ENCODE data around the gene PHOX2A.
"Not testable (repeated sequence)": the region's sequence is repeated elsewhere in the genome, so short reads cannot be mapped to it uniquely, and the experiment has no call there.

The PHOX2A gene

GRCh38 chr11:72266960-72267359 lies 23.0 kb upstream of the PHOX2A start:
- not testable (repeated sequence) for H3K4me3 ChIP-seq (ENCODE audit: low read depth, low read length); H3K9ac ChIP-seq (ENCODE audit: low read depth, low read length); H3K36me3 ChIP-seq (ENCODE audit: control insufficient read depth, insufficient read depth, low read length); H3K27me3 ChIP-seq (ENCODE audit: control insufficient read depth, insufficient read depth, low read length); H3K9me3 ChIP-seq (ENCODE audit: control insufficient read depth, insufficient read depth, low read length); H3K4me1 ChIP-seq (ENCODE audit: control insufficient read depth, insufficient read depth, low read length)

GRCh38 chr11:72265951-72266350 lies 22.0 kb upstream of the PHOX2A start:
- H3K4me3 ChIP-seq (ENCODE audit: low read depth, low read length), result no peak overlapping the region
- H3K27me3 ChIP-seq (ENCODE audit: control insufficient read depth, insufficient read depth, low read length), result no peaks in the 10 kb centered on the region
- no peaks in the 10 kb centered on the region for H3K9me3 ChIP-seq (ENCODE audit: control insufficient read depth, insufficient read depth, low read length)
- no peak overlapping the region for H3K9ac ChIP-seq (ENCODE audit: low read depth, low read length)
- no peaks in the 10 kb centered on the region for H3K4me1 ChIP-seq (ENCODE audit: control insufficient read depth, insufficient read depth, low read length)
- H3K36me3 ChIP-seq (ENCODE audit: control insufficient read depth, insufficient read depth, low read length), result no peaks in the 10 kb centered on the region

DNA sequence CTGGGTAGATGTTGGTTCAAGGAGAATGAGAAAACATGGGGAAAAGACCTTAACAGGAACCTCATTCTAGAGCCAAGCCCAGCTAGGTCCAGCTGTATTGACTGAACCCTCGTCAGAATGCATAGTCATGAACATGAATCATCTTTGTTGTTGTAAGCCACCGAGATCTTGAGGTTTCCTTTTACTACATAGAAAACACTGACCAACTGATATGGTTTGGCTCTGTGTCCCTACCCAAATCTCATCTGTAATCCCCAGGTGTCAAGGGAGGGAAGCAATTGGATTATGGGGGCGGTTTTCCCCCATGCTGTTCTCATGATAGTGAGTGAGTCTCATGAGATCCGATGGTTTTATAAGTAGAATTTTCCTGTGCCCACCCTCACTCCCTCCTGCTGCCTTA lies 19.4 kb upstream of the PHOX2A start:
- no peaks in the 10 kb centered on the region for H3K9me3 ChIP-seq (ENCODE audit: control insufficient read depth, insufficient read depth, low read length)
- H3K4me3 ChIP-seq (ENCODE audit: low read depth, low read length), result no peak overlapping the region
- H3K9ac ChIP-seq (ENCODE audit: low read depth, low read length), result no peak overlapping the region
- no peaks in the 10 kb centered on the region for H3K36me3 ChIP-seq (ENCODE audit: control insufficient read depth, insufficient read depth, low read length)
- no peaks in the 10 kb centered on the region for H3K4me1 ChIP-seq (ENCODE audit: control insufficient read depth, insufficient read depth, low read length)
- H3K27me3 ChIP-seq (ENCODE audit: control insufficient read depth, insufficient read depth, low read length), result no peaks in the 10 kb centered on the region

DNA sequence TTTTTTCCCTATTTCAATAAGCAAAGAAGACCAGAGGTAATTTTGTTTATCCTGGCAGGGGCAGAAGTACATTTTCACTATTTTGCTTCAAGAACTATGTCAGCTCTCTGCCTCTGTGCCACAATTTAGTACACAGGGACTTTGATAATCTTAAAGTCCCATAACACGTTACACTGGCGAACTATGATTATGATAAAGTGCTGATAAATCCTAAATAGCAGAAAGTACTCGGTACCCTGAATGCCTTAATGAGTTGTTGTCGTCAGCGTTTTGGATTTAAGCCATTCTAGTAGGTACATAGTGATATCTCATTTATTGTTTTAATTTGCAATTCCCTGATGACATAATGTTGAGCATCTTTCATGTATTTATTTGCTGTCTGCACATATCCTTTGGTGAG lies 16.6 kb upstream of the PHOX2A start:
- H3K4me1 ChIP-seq (ENCODE audit: control insufficient read depth, insufficient read depth, low read length), result no peaks in the 10 kb centered on the region
- H3K9me3 ChIP-seq (ENCODE audit: control insufficient read depth, insufficient read depth, low read length), result no peaks in the 10 kb centered on the region
- H3K36me3 ChIP-seq (ENCODE audit: control insufficient read depth, insufficient read depth, low read length), result no peaks in the 10 kb centered on the region
- H3K27me3 ChIP-seq (ENCODE audit: control insufficient read depth, insufficient read depth, low read length), result peaks cover 2% of the 10 kb centered on the region
- no peak overlapping the region for H3K9ac ChIP-seq (ENCODE audit: low read depth, low read length)
- no peak overlapping the region for H3K4me3 ChIP-seq (ENCODE audit: low read depth, low read length)

GRCh38 chr11:72259490-72259889 lies 15.5 kb upstream of the PHOX2A start:
- Histone ChIP-seq H3K27me3 (ENCODE audit: control insufficient read depth, insufficient read depth, low read length) (peaks cover 2% of the 10 kb centered on the region), H3K9me3 (ENCODE audit: control insufficient read depth, insufficient read depth, low read length) (no peaks in the 10 kb centered on the region), H3K4me1 (ENCODE audit: control insufficient read depth, insufficient read depth, low read length) (no peaks in the 10 kb centered on the region)

GRCh38 chr11:72257570-72257969 lies 13.6 kb upstream of the PHOX2A start:
- no peak overlapping the region for H3K4me3 ChIP-seq (ENCODE audit: low read depth, low read length)

More at GRCh38 chr11:72259490-72259889, 15.5 kb upstream of the PHOX2A start:
- no peaks in the 10 kb centered on the region for H3K36me3 ChIP-seq (ENCODE audit: control insufficient read depth, insufficient read depth, low read length)
- H3K9ac ChIP-seq (ENCODE audit: low read depth, low read length), result no peak overlapping the region
- no peak overlapping the region for H3K4me3 ChIP-seq (ENCODE audit: low read depth, low read length)

DNA sequence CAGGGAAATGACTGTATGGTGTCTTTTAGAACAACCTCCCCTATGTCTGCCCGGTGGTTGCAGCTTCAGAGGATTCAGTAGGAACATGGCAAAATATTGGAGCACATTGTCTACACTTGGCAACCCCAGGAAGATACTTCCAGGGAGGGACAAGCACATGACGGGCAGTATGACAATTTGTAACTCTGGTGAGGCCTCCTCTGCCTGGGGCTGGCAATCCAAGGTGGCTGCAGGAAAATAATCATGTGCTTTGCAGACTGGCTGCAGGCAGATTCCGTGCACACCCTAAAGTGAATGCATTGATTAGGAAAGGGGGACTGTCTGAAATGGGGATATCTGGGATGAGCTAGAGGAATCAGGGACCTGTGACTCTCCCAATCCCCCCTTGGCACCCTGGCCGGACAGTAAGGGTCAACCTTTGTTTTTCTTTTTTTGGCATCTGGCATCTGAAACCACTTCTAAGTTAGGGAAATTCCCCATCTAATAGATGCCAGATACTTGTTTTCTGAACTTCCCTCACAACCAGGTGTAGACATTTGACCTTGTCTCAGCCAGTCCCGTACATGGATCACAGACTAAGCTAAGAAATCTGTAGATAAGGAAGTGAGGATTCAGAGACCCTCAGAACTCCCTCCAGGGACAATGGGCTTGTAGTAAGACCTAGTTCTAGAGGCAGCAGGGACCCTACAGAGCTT lies 10.5 kb upstream of the PHOX2A start:
- Histone ChIP-seq H3K27me3 (ENCODE audit: control insufficient read depth, insufficient read depth, low read length) (peaks cover 18% of the 10 kb centered on the region), H3K9me3 (ENCODE audit: control insufficient read depth, insufficient read depth, low read length) (no peaks in the 10 kb centered on the region), H3K4me1 (ENCODE audit: control insufficient read depth, insufficient read depth, low read length) (no peaks in the 10 kb centered on the region), H3K4me3 (ENCODE audit: low read depth, low read length) (no peak overlapping the region), H3K9ac (ENCODE audit: low read depth, low read length) (no peak overlapping the region), H3K36me3 (ENCODE audit: control insufficient read depth, insufficient read depth, low read length) (no peaks in the 10 kb centered on the region)

More at GRCh38 chr11:72257570-72257969, 13.6 kb upstream of the PHOX2A start:
- Histone ChIP-seq H3K36me3 (ENCODE audit: control insufficient read depth, insufficient read depth, low read length) (no peaks in the 10 kb centered on the region), H3K9ac (ENCODE audit: low read depth, low read length) (no peak overlapping the region), H3K9me3 (ENCODE audit: control insufficient read depth, insufficient read depth, low read length) (no peaks in the 10 kb centered on the region), H3K27me3 (ENCODE audit: control insufficient read depth, insufficient read depth, low read length) (peaks cover 7% of the 10 kb centered on the region), H3K4me1 (ENCODE audit: control insufficient read depth, insufficient read depth, low read length) (no peaks in the 10 kb centered on the region)

- Histone ChIP-seq H3K36me3 (ENCODE audit: control insufficient read depth, insufficient read depth, low read length) (no peaks in the 10 kb centered on the region), H3K9me3 (ENCODE audit: control insufficient read depth, insufficient read depth, low read length) (no peaks in the 10 kb centered on the region), H3K9ac (ENCODE audit: low read depth, low read length) (no peak overlapping the region), H3K4me3 (ENCODE audit: low read depth, low read length) (no peak overlapping the region), H3K4me1 (ENCODE audit: control insufficient read depth, insufficient read depth, low read length) (no peaks in the 10 kb centered on the region), H3K27me3 (ENCODE audit: control insufficient read depth, insufficient read depth, low read length) (peaks cover 25% of the 10 kb centered on the region)
Measured at GRCh38 chr11:72253392-72253791, 9.4 kb upstream of the PHOX2A start.

DNA sequence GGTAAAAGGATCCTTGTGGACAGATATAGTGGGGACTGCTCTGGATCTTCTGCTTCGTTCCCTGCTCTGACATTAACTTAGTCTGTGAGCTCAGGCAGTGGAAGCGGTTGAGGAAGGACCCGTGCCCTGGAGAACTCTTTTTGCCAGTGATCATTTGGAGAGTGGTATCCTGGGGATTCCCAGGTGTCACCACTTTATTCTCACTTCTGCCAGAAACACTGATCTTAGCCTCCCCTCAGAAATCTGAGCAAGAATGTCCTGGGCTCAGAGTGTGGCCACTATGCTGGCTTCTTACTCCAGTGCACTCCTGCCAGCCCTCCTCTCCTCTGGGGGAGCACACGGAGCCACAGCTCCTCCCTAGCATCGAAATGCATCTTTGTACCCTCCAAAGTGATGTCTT lies 7.6 kb upstream of the PHOX2A start:
- no peaks in the 10 kb centered on the region for H3K9me3 ChIP-seq (ENCODE audit: control insufficient read depth, insufficient read depth, low read length)
- H3K27me3 ChIP-seq (ENCODE audit: control insufficient read depth, insufficient read depth, low read length), result peaks cover 42% of the 10 kb centered on the region
- H3K36me3 ChIP-seq (ENCODE audit: control insufficient read depth, insufficient read depth, low read length), result no peaks in the 10 kb centered on the region
- no peak overlapping the region for H3K9ac ChIP-seq (ENCODE audit: low read depth, low read length)
- no peak overlapping the region for H3K4me3 ChIP-seq (ENCODE audit: low read depth, low read length)
- H3K4me1 ChIP-seq (ENCODE audit: control insufficient read depth, insufficient read depth, low read length), result no peaks in the 10 kb centered on the region

DNA sequence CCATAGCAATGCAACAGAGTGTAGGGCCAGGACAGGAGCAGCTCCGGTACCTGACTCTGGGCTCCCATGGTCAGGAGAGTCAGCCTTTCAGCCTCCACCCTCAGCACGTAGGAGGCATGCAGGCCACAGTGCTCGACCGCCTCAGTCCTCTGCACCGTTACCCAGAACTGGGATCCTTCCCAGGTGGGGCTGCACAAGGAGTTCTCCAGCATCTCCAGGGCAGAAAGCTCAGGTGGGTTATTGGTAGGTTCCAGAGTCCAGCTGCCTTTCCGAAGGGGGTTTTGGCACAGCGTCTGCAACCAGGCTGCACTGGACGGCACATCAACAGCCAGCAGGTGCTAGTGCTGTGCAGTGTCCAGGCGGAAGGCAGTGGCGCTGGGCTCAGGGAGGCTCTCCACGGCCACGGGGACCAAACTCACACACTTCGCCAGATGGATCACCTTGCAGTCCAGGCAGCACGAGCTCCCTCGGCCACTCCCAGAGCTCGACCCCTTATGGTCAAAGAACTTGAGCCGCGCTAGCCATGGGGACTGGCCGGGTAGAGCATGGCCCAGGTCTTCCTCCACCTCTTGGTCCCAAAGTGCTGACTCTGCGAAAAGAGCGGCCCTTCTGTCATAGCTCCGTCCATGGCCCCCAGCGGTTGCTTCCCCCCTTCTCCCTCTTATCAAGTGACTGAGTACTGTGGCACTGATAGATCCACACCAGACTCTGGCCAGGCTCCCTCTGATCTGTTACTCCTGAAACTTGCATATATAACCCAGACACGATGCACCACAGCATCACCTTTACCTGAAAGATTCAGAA lies 6.9 kb upstream of the PHOX2A start:
- H3K27me3 ChIP-seq (ENCODE audit: control insufficient read depth, insufficient read depth, low read length), result peaks cover 47% of the 10 kb centered on the region

DNA sequence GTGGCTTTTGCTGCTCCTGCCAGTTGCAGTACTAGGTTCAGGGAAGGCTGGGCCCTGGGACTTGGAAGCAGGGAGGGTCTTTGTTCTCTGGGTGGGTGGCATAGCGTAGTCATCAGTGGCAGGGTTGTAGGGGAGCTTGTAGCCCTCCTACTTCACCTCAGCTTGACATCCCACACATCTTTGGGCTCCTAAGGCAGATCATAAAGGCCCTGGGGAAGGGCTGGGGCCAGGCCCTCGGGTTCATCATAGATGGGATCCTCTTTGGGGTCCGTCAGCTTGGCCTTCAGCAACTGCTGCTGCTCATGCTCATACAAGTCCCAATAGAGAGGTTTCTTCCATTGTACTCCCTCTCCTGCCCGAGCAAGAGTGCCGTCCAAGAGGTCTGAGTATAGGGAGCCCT lies 6.0 kb upstream of the PHOX2A start:
- Histone ChIP-seq H3K36me3 (ENCODE audit: control insufficient read depth, insufficient read depth, low read length) (no peaks in the 10 kb centered on the region), H3K4me3 (ENCODE audit: low read depth, low read length) (no peak overlapping the region), H3K27me3 (ENCODE audit: control insufficient read depth, insufficient read depth, low read length) (peaks cover 56% of the 10 kb centered on the region), H3K9me3 (ENCODE audit: control insufficient read depth, insufficient read depth, low read length) (no peaks in the 10 kb centered on the region), H3K4me1 (ENCODE audit: control insufficient read depth, insufficient read depth, low read length) (peaks cover 2% of the 10 kb centered on the region), H3K9ac (ENCODE audit: low read depth, low read length) (no peak overlapping the region)

More for the DNA sequence above, 6.9 kb upstream of the PHOX2A start:
- Histone ChIP-seq H3K4me1 (ENCODE audit: control insufficient read depth, insufficient read depth, low read length) (no peaks in the 10 kb centered on the region), H3K9ac (ENCODE audit: low read depth, low read length) (no peak overlapping the region), H3K36me3 (ENCODE audit: control insufficient read depth, insufficient read depth, low read length) (no peaks in the 10 kb centered on the region), H3K9me3 (ENCODE audit: control insufficient read depth, insufficient read depth, low read length) (no peaks in the 10 kb centered on the region), H3K4me3 (ENCODE audit: low read depth, low read length) (no peak overlapping the region)

DNA sequence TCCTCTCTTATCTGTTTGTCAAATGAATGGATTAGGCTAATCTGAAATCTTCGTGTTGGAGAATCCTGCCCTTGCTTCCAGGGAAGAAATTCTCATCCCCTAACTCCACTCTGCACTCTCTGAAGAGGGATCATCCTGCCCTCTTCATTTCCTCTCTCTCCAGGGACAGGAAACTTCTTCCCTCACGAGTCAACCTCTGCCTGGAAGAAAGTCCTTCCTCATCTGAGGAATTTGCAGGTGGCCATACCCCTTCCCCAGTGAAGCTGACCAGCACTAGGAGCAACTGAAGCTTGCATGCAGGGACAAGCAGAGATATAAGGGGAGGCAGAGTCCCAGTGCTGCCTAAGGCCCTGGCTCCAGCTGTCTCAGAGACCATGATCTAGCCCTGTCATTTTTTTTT lies 3.6 kb upstream of the PHOX2A start:
- Histone ChIP-seq H3K4me1 (ENCODE audit: control insufficient read depth, insufficient read depth, low read length) (peaks cover 4% of the 10 kb centered on the region), H3K9ac (ENCODE audit: low read depth, low read length) (no peak overlapping the region), H3K9me3 (ENCODE audit: control insufficient read depth, insufficient read depth, low read length) (no peaks in the 10 kb centered on the region), H3K27me3 (ENCODE audit: control insufficient read depth, insufficient read depth, low read length) (peaks cover 70% of the 10 kb centered on the region), H3K36me3 (ENCODE audit: control insufficient read depth, insufficient read depth, low read length) (no peaks in the 10 kb centered on the region), H3K4me3 (ENCODE audit: low read depth, low read length) (no peak overlapping the region)
